Amniotic epithelial cell (primary cell): ENCODE results near the gene PLEKHA3.
"Not testable (repeated sequence)": the region's sequence is repeated elsewhere in the genome, so short reads cannot be mapped to it uniquely, and the experiment has no call there.

Experiments used
- DNase-seq: peaks from one replicate; pipeline ENCODE4 v3.0.0-alpha.2; 2010; ENCODE audit warnings: low read depth

PLEKHA3 gene

DNA sequence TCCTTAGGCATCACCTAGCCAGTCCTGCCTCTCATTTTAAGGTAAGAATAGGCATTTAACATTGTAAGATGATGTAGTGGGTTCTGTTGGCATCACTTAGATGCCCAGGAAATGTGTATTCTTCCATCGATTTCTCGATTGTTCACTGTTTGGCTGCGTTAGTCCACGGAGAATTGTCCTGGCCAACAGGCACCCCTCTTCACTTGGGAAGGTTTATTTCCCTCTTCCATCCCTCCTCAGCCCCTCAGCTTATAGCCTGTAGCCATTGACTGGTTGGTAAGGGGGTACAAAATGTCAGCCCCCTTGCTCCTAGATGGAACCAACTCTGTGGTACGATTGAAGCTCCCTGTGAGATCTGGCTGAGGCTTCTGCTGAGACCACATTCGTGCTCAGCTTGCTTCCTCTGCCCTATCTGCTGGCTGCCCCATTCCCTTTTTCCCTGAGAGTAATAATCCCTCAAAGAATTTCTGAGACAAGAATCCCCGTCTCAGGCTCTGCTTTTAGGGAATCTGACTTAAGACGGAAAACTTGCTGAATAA lies 43.4 kb downstream of the PLEKHA3 start:
- DNase-seq: no peak

DNA sequence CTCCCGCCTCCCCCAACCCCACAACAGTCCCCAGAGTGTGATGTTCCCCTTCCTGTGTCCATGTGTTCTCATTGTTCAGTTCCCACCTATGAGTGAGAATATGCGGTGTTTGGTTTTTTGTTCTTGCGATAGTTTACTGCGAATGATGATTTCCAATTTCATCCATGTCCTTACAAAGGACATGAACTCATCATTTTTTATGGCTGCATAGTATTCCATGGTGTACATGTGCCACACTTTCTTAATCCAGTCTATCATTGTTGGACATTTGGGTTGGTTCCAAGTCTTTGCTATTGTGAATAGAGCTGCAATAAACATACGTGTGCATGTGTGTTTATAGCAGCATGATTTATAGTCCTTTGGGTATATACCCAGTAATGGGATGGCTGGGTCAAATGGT lies 44.8 kb downstream of the PLEKHA3 start:
- DNase-seq: not testable (repeated sequence)

DNA sequence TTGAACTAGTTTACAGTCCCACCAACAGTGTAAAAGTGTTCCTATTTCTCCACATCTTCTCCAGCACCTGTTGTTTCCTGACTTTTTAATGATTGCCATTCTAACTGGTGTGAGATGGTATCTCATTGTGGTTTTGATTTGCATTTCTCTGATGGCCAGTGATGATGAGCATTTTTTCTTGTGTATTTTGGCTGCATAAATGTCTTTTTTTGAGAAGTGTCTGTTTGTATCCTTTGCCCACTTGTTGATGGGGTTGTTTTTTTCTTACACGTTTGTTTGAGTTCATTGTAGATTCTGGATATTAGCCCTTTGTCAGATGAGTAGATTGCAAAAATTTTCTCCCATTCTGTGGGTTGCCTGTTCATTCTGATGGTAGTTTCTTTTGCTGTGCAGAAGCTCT lies 45.2 kb downstream of the PLEKHA3 start:
- DNase-seq: not testable (repeated sequence)

DNA sequence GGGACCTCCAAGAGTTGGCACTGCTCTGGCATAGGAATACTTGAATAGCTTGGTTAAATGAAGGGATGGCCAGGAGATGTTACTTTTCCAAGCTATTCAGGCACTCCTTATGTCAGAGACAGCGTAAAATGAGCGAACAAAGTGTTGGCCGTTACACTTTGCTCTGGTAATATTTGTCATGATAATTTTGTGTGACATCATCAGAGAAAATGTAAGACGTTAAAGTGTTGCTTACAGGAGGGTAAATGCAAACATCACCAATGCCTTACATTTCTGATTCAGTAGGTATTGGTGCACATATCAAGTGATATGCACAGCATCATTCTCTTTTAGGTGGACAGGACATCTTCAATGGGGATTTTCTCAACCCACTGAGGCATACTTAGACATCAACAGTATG lies 46.0 kb downstream of the PLEKHA3 start:
- no peak for DNase-seq

GRCh38 chr2:178527592-178527991 lies 47.3 kb downstream of the PLEKHA3 start:
- DNase-seq: no peak

- no peak for DNase-seq
These were observed 48.4 kb downstream of the PLEKHA3 start for GRCh38 chr2:178528647-178529046.

DNA sequence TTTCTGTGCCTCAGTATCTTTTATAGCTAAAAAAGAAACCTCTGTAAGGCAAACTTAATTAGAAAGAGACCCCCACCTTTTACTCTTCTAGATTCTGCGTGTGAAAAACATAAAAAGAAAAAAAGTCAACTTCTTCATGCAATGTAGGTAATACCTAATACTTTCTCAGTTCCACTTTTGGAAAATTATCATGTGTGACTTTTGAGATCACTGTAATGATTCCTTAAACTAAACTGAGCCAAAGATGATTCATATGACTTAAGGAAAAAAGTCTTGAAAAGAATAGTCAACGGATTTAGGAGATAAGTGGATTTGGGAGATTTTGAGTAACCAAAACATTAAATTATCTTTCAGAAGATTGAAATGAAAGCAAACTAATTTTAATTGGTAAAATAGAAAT lies 48.9 kb downstream of the PLEKHA3 start:
- DNase-seq: no peak

- no peak for DNase-seq
These were observed 49.9 kb downstream of the PLEKHA3 start for GRCh38 chr2:178530131-178530530.

GRCh38 chr2:178530625-178531142 lies 50.4 kb downstream of the PLEKHA3 start:
- DNase-seq: peak; percentile 44

DNA sequence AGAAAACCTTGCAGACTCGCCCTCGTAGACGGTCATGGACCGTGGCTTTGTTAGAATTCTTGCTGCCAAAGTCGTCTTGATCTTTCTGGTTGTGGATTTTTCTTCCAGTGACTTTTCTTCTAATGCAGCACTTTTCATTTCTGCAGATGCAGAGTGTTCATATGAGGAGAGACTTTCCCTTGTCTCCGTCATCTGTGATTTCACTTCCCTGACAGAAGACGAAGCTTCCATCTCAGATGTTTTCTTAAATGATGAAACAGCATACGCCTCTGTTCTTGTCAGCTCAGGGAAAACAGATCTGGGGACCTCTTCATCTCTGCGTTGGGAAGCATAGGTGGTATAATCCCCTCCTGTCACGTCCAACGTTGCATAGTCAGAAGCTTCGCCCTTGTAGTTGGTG lies 50.9 kb downstream of the PLEKHA3 start:
- DNase-seq: no peak

DNA sequence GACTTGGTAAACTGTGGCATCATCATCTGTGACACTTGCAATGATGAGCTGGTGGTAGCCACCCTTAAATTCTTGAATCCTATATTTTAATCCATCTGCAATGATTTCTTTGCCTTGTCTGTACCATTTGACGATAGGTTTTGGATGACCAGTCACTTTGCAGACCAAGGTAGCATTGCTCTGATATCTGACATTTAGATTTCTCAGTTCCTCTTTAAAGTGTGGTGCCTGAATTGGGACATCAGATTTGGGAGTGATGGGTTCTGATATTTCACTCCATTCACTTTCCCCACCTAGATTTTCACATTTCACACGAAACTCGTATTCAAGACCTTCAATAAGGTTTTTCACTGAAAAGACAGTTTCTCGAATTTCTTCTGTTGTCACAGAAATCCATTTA lies 55.8 kb downstream of the PLEKHA3 start:
- DNase-seq: no peak

GRCh38 chr2:178542161-178542560 lies 61.9 kb downstream of the PLEKHA3 start:
- DNase-seq: no peak

DNA sequence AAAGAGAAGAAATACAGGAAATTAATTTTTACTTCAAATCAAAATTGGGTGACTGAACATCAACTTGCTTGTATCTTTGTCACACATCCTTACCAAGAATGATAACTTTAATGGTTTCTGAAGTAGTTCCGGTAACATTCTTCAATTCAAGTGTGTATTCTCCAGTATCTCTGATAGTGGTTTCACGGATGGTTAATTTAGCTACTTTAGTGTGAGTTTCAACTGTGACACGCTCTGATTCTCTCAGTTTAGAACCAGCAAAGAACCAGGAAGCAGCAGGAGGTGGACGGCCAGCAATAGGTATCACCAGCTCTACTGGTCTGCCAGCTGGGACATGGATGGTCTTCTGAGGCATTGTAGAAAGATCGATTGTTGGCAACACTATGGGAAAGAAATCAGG lies 62.3 kb downstream of the PLEKHA3 start:
- no peak for DNase-seq

GRCh38 chr2:178550352-178550751 lies 70.1 kb downstream of the PLEKHA3 start:
- DNase-seq: no peak

DNA sequence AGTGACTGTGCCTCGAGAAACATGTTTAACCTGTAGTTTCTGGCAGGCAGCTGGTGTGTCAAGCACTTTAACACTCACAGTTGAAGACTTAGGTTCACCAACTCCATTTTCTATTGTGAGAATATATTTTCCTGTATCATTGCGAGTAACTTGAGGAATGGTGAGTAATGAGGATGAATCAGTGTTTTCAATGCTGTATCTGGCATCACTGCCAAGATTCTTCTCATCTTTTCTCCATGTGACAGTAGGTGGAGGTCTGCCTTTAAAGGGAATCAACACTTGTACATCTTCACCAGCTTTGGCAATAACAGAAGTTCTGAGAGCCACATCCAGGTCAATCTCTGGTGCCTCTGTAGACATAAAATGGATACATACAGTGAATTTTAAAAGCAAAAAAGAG lies 72.8 kb downstream of the PLEKHA3 start:
- DNase-seq: peak; percentile 80
